Upper lobe of left lung (tissue), 4 donors: ENCODE results near the gene ELOB.

Source experiments
- CTCF ChIP-seq, 6 experiments: fragments of 450-650 bp in 4 of 6; fragments of 200-600 bp in 2 of 6; sonication (generic) in 2 of 6; IDR thresholded peaks; one replicate each; pipeline ENCODE4 v1.5.1; 2016 to 2019; ENCODE audit warnings: antibody characterized with exemption in 6 of 6
- EP300 ChIP-seq, 4 donors: sonication (generic); formaldehyde crosslinking; IDR thresholded peaks; one replicate each; pipeline ENCODE4 v1.5.1; 2017; ENCODE audit warnings: antibody characterized with exemption in 4 of 4, control low read depth in 2 of 4
- POLR2A ChIP-seq, 4 donors: fragments of 450-650 bp; IDR thresholded peaks; one replicate each; pipeline ENCODE4 v1.5.1; 2016 to 2017; ENCODE audit warnings: antibody characterized with exemption in 4 of 4, mild to moderate bottlenecking in 2 of 4
- POLR2AphosphoS5 ChIP-seq, 2 donors: sonication (generic); formaldehyde crosslinking; IDR thresholded peaks; one replicate each; pipeline ENCODE4 v1.5.1; 2017; ENCODE audit warnings: antibody characterized with exemption in 2 of 2

GRCh38 chr16:2736476-2737237, 40.4 kb downstream of the ELOB start:
- TF ChIP-seq CTCF (IDR thresholded peaks at IDR 0.05) (no peak), POLR2A (IDR thresholded peaks at IDR 0.05) (no peak), POLR2AphosphoS5 (IDR thresholded peaks at IDR 0.05) (no peak), EP300 (IDR thresholded peaks at IDR 0.05) (no peak)
